Liver (tissue), 9 donors: ENCODE data around the gene TREM2. TPM values are rescaled to one million over a fixed set of nuclear protein-coding genes. Genes with fewer than 3 reads are reported as not detected.

Source experiments
- DNase-seq: peaks from one replicate; pipeline ENCODE4 v3.0.0-alpha.2; 2017; ENCODE audit warnings: low spot score
- H3K27ac ChIP-seq, 2 donors: one replicate each; pipeline ENCODE4 v1.7.0; 2013; ENCODE audit warnings: inconsistent platforms in 2 of 2, low read length in 2 of 2, control low read depth in 1 of 2, low read depth in 1 of 2, mild to moderate bottlenecking in 1 of 2
- H3K27me3 ChIP-seq, 4 donors: one replicate each; pipeline versions ENCODE4 v1.6.1 to v1.7.0; 2013; ENCODE audit warnings: low read length in 3 of 4, inconsistent platforms in 1 of 4, mild to moderate bottlenecking in 1 of 4, moderate library complexity in 1 of 4; ENCODE audit not compliant: control insufficient read depth in 4 of 4, insufficient read depth in 4 of 4
- H3K36me3 ChIP-seq, 4 donors: one replicate each; pipeline versions ENCODE4 v1.6.1 to v1.7.0; 2013; ENCODE audit warnings: low read length in 3 of 4, mild to moderate bottlenecking in 3 of 4, low read depth in 1 of 4, moderate library complexity in 1 of 4; ENCODE audit not compliant: control insufficient read depth in 4 of 4, insufficient read depth in 3 of 4
- H3K4me1 ChIP-seq, 4 donors: one replicate each; pipeline versions ENCODE4 v1.6.1 to v1.7.0; 2013; ENCODE audit warnings: low read length in 3 of 4, mild to moderate bottlenecking in 3 of 4, moderate library complexity in 1 of 4; ENCODE audit not compliant: control insufficient read depth in 4 of 4, insufficient read depth in 4 of 4
- H3K4me3 ChIP-seq, 3 donors: one replicate each; pipeline versions ENCODE4 v1.6.1 to v1.7.0; 2013; ENCODE audit warnings: low read length in 3 of 3, control low read depth in 1 of 3, low read depth in 1 of 3, mild to moderate bottlenecking in 1 of 3
- H3K9ac ChIP-seq, 2 donors: one replicate each; pipeline ENCODE4 v1.7.0; 2013; ENCODE audit warnings: low read length in 2 of 2, mild to moderate bottlenecking in 2 of 2, moderate library complexity in 2 of 2, control low read depth in 1 of 2, low read depth in 1 of 2
- H3K9me3 ChIP-seq, 4 donors: one replicate each; pipeline versions ENCODE4 v1.6.1 to v1.7.0; 2013; ENCODE audit warnings: low read length in 3 of 4; ENCODE audit not compliant: control insufficient read depth in 4 of 4
- CTCF ChIP-seq: fragments of 150-350 bp; IDR thresholded peaks from 2 replicates; pipeline ENCODE4 v1.5.1; 2017; ENCODE audit warnings: improper control_type of control experiment, low read depth, low read length; ENCODE audit not compliant: missing input control
- EGR1 ChIP-seq, 2 donors: IDR thresholded peaks; 2 replicates each; pipeline ENCODE4 v1.6.1; 2016 to 2018; ENCODE audit warnings: antibody characterized with exemption in 2 of 2, low read depth in 2 of 2
- FOXA1 ChIP-seq: IDR thresholded peaks from 2 replicates; pipeline ENCODE4 v1.6.1; 2016; ENCODE audit warnings: antibody characterized with exemption
- FOXA2 ChIP-seq: IDR thresholded peaks from 2 replicates; pipeline ENCODE4 v1.6.1; 2016; ENCODE audit warnings: antibody characterized with exemption
- GABPA ChIP-seq, 2 donors: IDR thresholded peaks in 1 of 2; conservative IDR thresholded peaks in 1 of 2; 2 replicates each; pipeline ENCODE4 v1.6.1; 2016; ENCODE audit warnings: antibody characterized with exemption in 2 of 2, mild to moderate bottlenecking in 1 of 2, moderate library complexity in 1 of 2
- HNF4A ChIP-seq, 2 donors: conservative IDR thresholded peaks; 2 replicates each; pipeline ENCODE4 v1.6.1; 2016; ENCODE audit warnings: antibody characterized with exemption in 2 of 2, mild to moderate bottlenecking in 2 of 2
- HNF4G ChIP-seq: IDR thresholded peaks from 2 replicates; pipeline ENCODE4 v1.6.1; 2016; ENCODE audit warnings: antibody characterized with exemption
- JUND ChIP-seq, 2 donors: IDR thresholded peaks; 2 replicates each; pipeline ENCODE4 v1.6.1; 2016; ENCODE audit warnings: antibody characterized with exemption in 2 of 2
- MAX ChIP-seq: IDR thresholded peaks from 2 replicates; pipeline ENCODE4 v1.6.1; 2016; ENCODE audit warnings: antibody characterized with exemption
- NR2F2 ChIP-seq: IDR thresholded peaks from 2 replicates; pipeline ENCODE4 v1.6.1; 2016; ENCODE audit warnings: antibody characterized with exemption
- RAD21 ChIP-seq, 2 donors: IDR thresholded peaks; 2 replicates each; pipeline ENCODE4 v1.6.1; 2016; ENCODE audit warnings: antibody characterized with exemption in 2 of 2, mild to moderate bottlenecking in 2 of 2
- REST ChIP-seq: IDR thresholded peaks from 2 replicates; pipeline ENCODE4 v1.6.1; 2016; ENCODE audit warnings: antibody characterized with exemption, mild to moderate bottlenecking
- SP1 ChIP-seq: IDR thresholded peaks from 2 replicates; pipeline ENCODE4 v1.6.1; 2018; ENCODE audit warnings: antibody characterized with exemption, mild to moderate bottlenecking
- TAF1 ChIP-seq: conservative IDR thresholded peaks from 2 replicates; pipeline ENCODE4 v1.6.1; 2016; ENCODE audit warnings: antibody characterized with exemption, mild to moderate bottlenecking
- YY1 ChIP-seq: IDR thresholded peaks from 2 replicates; pipeline ENCODE4 v1.6.1; 2016; ENCODE audit warnings: antibody characterized with exemption, mild to moderate bottlenecking
- ZBTB33 ChIP-seq: IDR thresholded peaks from 2 replicates; pipeline ENCODE4 v1.6.1; 2016; ENCODE audit warnings: antibody characterized with exemption
- WGBS: extraction: QIAGEN DNeasy Blood & Tissue Kit; methylation state at CpG from one replicate; pipeline ENCODE4 v1.1.7; 2013; 5-methylcytosine and 5-hydroxymethylcytosine counted together
- polyA plus RNA-seq, 2 donors: library from polyadenylated mRNA; stranded (reverse) in 1 of 2; unstranded in 1 of 2; fragments of 200-250 nt in 1 of 2; fragments of >200 nt in 1 of 2; fragmentation: Nextera tagmentation in 1 of 2; extraction: Ambion mirVana in 1 of 2; gene quantifications; one replicate each; pipeline versions ENCODE4 v1.2.1 to v1.2.3, GENCODE V29; 2013 to 2015
- total RNA-seq, 2 donors: library from RNA; depleted of rRNA; stranded (reverse); fragments of >200 nt; gene quantifications; one replicate each; pipeline ENCODE4 v1.2.3, GENCODE V29; 2014
- donor health status: healthy.
- donor health status: healthy.
- donor health status: healthy.
- donor health status: healthy.
- donor health status: healthy.

The TREM2 gene
- total RNA-seq (not detected), polyA plus RNA-seq (under 1 TPM; 0.18 to 0.90 TPM)

GRCh38 chr6:41162687-41163418, at the start of gene TREM2:
Gene TREM2, minus strand, starts transcription at chr6:41163116. Its CDS starts 34 bp downstream, at chr6:41163082.
- H3K9me3 ChIP-seq: no peaks in the 10 kb centered on the region
- no peaks in the 10 kb centered on the region for H3K36me3 ChIP-seq
- no peak within 1 kb of the TSS for H3K9ac ChIP-seq
- peaks cover 0 to 3% (median 0%) of the 10 kb centered on the region in 4 donors for H3K27me3 ChIP-seq
- DNase-seq: no peak
- no peaks in the 10 kb centered on the region for H3K4me1 ChIP-seq
- no peak within 1 kb of the TSS for H3K4me3 ChIP-seq
- TF ChIP-seq GABPA (IDR thresholded peaks at IDR 0.05 in 1 of 2, conservative IDR thresholded peaks at IDR 0.05 in 1 of 2) (no peak), SP1 (no peak), RAD21 (IDR thresholded peaks at IDR 0.05) (no peak), HNF4G (no peak), HNF4A (conservative IDR thresholded peaks at IDR 0.05) (no peak), JUND (IDR thresholded peaks at IDR 0.05) (no peak), REST (no peak)
- no peak within 1 kb of the TSS for H3K27ac ChIP-seq
- WGBS: 76% methylated on average over 10 of the region's 10 CpGs

GRCh38 chr6:41209547-41210320, 46.8 kb upstream of the TREM2 start:
- Histone ChIP-seq H3K27ac (no peak overlapping the region), H3K9ac (no peak overlapping the region), H3K4me1 (no peaks in the 10 kb centered on the region), H3K4me3 (no peak overlapping the region), H3K9me3 (peaks cover 0 to 8% (median under 1%) of the 10 kb centered on the region in 4 donors), H3K36me3 (no peaks in the 10 kb centered on the region), H3K27me3 (no peaks in the 10 kb centered on the region)
- no peak for TF ChIP-seq TAF1
- TF ChIP-seq FOXA1: no peak
- no peak for TF ChIP-seq YY1
- TF ChIP-seq CTCF: no peak
- TF ChIP-seq HNF4G: no peak
- TF ChIP-seq MAX: no peak
- no peak for TF ChIP-seq NR2F2
- TF ChIP-seq EGR1 (IDR thresholded peaks at IDR 0.05; ENCODE audit: low read depth in 2 of 2): no peak
- no peak for TF ChIP-seq FOXA2
- no peak for TF ChIP-seq ZBTB33
- TF ChIP-seq SP1: no peak
- peak; percentile 30 for DNase-seq
- WGBS: 84% methylated on average over 5 of the region's 5 CpGs
